K562 (cell line): ENCODE data around the gene SHMT1. TPM values are rescaled to one million over a fixed set of nuclear protein-coding genes. Genes with fewer than 3 reads are reported as not detected.

Experiments
- ARID3A ChIP-seq: IDR thresholded peaks from 2 replicates; pipeline ENCODE4 v1.6.1; 2012; ENCODE audit warnings: low read depth, low read length, improper control_type of control experiment, borderline replicate concordance
- C11orf30 ChIP-seq: fragments of 450-650 bp; IDR thresholded peaks from 2 replicates; pipeline ENCODE4 v1.6.1; 2016; ENCODE audit warnings: low read depth, mild to moderate bottlenecking
- CHD4 ChIP-seq: fragments of 200-600 bp; sonication (generic); IDR thresholded peaks from 3 replicates; pipeline ENCODE4 v1.6.1; 2012; ENCODE audit warnings: low read depth, mild to moderate bottlenecking, mixed read lengths, low read length, inconsistent platforms; ENCODE audit not compliant: insufficient read depth, insufficient replicate concordance, poor library complexity, severe bottlenecking
- HOXB6 ChIP-seq: fragments of 250-450 bp; sonication (Bioruptor Pico); IDR thresholded peaks from 2 replicates; pipeline ENCODE4 v1.5.1; 2022; ENCODE audit warnings: mild to moderate bottlenecking, borderline replicate concordance
- KLF1 ChIP-seq: fragments of 450-650 bp; IDR thresholded peaks from 2 replicates; pipeline ENCODE4 v1.6.1; 2016; ENCODE audit warnings: missing genetic modification characterization, missing compliant biosample characterization
- MAFG ChIP-seq: fragments of 450-650 bp; conservative IDR thresholded peaks from 2 replicates; pipeline ENCODE4 v1.6.1; 2016; ENCODE audit warnings: missing genetic modification characterization, missing compliant biosample characterization
- MCM2 ChIP-seq: fragments of 450-650 bp; IDR thresholded peaks from 2 replicates; pipeline ENCODE4 v1.6.1; 2017; ENCODE audit warnings: low read depth, mild to moderate bottlenecking
- NCOA6 ChIP-seq: fragments of 450-650 bp; IDR thresholded peaks from 2 replicates; pipeline ENCODE4 v1.6.1; 2017; ENCODE audit warnings: mild to moderate bottlenecking
- PURB ChIP-seq: sonication (generic); formaldehyde crosslinking; IDR thresholded peaks from 2 replicates; pipeline ENCODE4 v1.9.0; 2021; ENCODE audit warnings: low read depth, mild to moderate bottlenecking, missing genetic modification reagents
- RAD51 ChIP-seq: fragments of 450-650 bp; IDR thresholded peaks from 2 replicates; pipeline ENCODE4 v1.7.1; 2016; ENCODE audit warnings: low read depth, mild to moderate bottlenecking, borderline replicate concordance
- VEZF1 ChIP-seq: fragments of 200-800 bp; sonication (Bioruptor generic); IDR thresholded peaks from 2 replicates; pipeline ENCODE4 v1.6.1; 2017; ENCODE audit warnings: missing genetic modification characterization, missing compliant biosample characterization
- XRCC5 ChIP-seq: fragments of 200-400 bp; formaldehyde crosslinking; IDR thresholded peaks from 2 replicates; pipeline ENCODE4 v1.6.1; 2017; ENCODE audit warnings: low read depth, mild to moderate bottlenecking, low read length
- ZFP1 ChIP-seq: fragments of 450-650 bp; formaldehyde crosslinking; IDR thresholded peaks from 2 replicates; pipeline ENCODE4 v1.4.0; 2020; ENCODE audit warnings: mild to moderate bottlenecking, mixed read lengths
- ZNF316 ChIP-seq: fragments of 450-650 bp; IDR thresholded peaks from 2 replicates; pipeline ENCODE4 v1.6.1; 2016
- ZNF407 ChIP-seq: fragments of 450-650 bp; IDR thresholded peaks from 2 replicates; pipeline ENCODE4 v1.6.1; 2016; ENCODE audit warnings: low read depth
- ZNF444 ChIP-seq: fragments of 250-450 bp; sonication (Bioruptor Pico); IDR thresholded peaks from 2 replicates; pipeline ENCODE4 v1.4.0; 2020; ENCODE audit warnings: mild to moderate bottlenecking, moderate library complexity
- ZNF449 ChIP-seq: fragments of 250-450 bp; sonication (Bioruptor Pico); IDR thresholded peaks from 2 replicates; pipeline ENCODE4 v1.8.0; 2022; ENCODE audit warnings: moderate library complexity, mild to moderate bottlenecking, inconsistent platforms
- polyA plus RNA-seq, 8 experiments: library from polyadenylated mRNA; depleted of rRNA in 4 of 8; stranded (reverse) in 5 of 8; unstranded in 3 of 8; fragments of >200 nt; fragmentation: Nextera tagmentation in 2 of 8; fragmentation: Illumina TruSeq in 1 of 8; extraction: Ambion mirVana in 2 of 8; extraction: Trizol in 1 of 8; gene quantifications; 2 replicates each; pipeline versions ENCODE4 v1.2.1 to v1.2.3, GENCODE V29; 2011 to 2014; ENCODE audit warnings: inconsistent platforms in 1 of 8, missing spikeins in 1 of 8
- total RNA-seq, 7 experiments: library from RNA; depleted of rRNA in 6 of 7; stranded (reverse); fragments of >200 nt in 6 of 7; fragmentation: Illumina TruSeq in 2 of 7; extraction: Trizol in 2 of 7; gene quantifications; 2 replicates each; pipeline versions ENCODE4 v1.2.1 to v1.2.3, GENCODE V29; 2011 to 2021; ENCODE audit warnings: low replicate concordance in 1 of 7

SHMT1 gene
- total and polyA plus RNA-seq, 9 of the 15 experiments (the other 6 are each of a cell fraction or from before 2014, with no cell fraction given), result 3.3 to 31.2 (median 23.3) TPM

GRCh38 chr17:18371455-18371854 lies 8.1 kb upstream of the SHMT1 start (continued):
- no peak for TF ChIP-seq ZNF407
- TF ChIP-seq ZNF449 (CRISPR knock-in tag), result no peak
- TF ChIP-seq RAD51, result no peak
- no peak for TF ChIP-seq PURB (CRISPR knock-in tag)
- no peak for TF ChIP-seq NCOA6
- no peak for TF ChIP-seq ARID3A
- TF ChIP-seq MCM2, result no peak
- no peak for TF ChIP-seq CHD4
- no peak for TF ChIP-seq XRCC5
- no peak for TF ChIP-seq KLF1 (tag)
- TF ChIP-seq VEZF1 (CRISPR knock-in tag), result no peak
- TF ChIP-seq ZFP1, result no peak
- TF ChIP-seq ZNF316, result 0 out of 2 replicates have a peak, but pooled peaks have one; percentile 16
- TF ChIP-seq MAFG, result peak; percentile 34; the same call in 1 of the 2 replicates
- TF ChIP-seq HOXB6 (CRISPR knock-in tag), result no peak
- 0 out of 2 replicates have a peak, but pooled peaks have one; percentile 16 for TF ChIP-seq C11orf30
- no peak for TF ChIP-seq ZNF444 (CRISPR knock-in tag)
